HL-60 (cell line): ENCODE measurements around the gene MACROD2.

Experiments used
- CTCF ChIP-seq: IDR thresholded peaks from one replicate; pipeline ENCODE4 v1.5.1; 2011; ENCODE audit warnings: low read length, control low read depth, inconsistent platforms; ENCODE audit not compliant: insufficient read depth
- POLR2AphosphoS5 ChIP-seq: IDR thresholded peaks from 2 replicates; pipeline ENCODE4 v1.6.1; 2012; ENCODE audit warnings: low read depth
- REST ChIP-seq: IDR thresholded peaks from 2 replicates; pipeline ENCODE4 v1.6.1; 2012; ENCODE audit warnings: low read depth; ENCODE audit not compliant: insufficient replicate concordance

GRCh38 chr20:14198416-14198815 is 203.1 kb downstream of the MACROD2 start:
- no peak for TF ChIP-seq CTCF
- TF ChIP-seq REST = no peak
- TF ChIP-seq POLR2AphosphoS5 = no peak
